Bone marrow (tissue), 2 donors: ENCODE data around the gene SLC35D3.
A peak's percentile ranks its signal among the peaks of the same experiment; 100 is the strongest.
"Not testable (repeated sequence)": the region's sequence is repeated elsewhere in the genome, so short reads cannot be mapped to it uniquely, and the experiment has no call there.

ENCODE experiments used
- DNase-seq, 2 donors: peaks; one replicate each; lab custom pipeline; 2025; lab: John Stamatoyannopoulos, UW

Gene SLC35D3, protein sequence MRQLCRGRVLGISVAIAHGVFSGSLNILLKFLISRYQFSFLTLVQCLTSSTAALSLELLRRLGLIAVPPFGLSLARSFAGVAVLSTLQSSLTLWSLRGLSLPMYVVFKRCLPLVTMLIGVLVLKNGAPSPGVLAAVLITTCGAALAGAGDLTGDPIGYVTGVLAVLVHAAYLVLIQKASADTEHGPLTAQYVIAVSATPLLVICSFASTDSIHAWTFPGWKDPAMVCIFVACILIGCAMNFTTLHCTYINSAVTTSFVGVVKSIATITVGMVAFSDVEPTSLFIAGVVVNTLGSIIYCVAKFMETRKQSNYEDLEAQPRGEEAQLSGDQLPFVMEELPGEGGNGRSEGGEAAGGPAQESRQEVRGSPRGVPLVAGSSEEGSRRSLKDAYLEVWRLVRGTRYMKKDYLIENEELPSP

DNA sequence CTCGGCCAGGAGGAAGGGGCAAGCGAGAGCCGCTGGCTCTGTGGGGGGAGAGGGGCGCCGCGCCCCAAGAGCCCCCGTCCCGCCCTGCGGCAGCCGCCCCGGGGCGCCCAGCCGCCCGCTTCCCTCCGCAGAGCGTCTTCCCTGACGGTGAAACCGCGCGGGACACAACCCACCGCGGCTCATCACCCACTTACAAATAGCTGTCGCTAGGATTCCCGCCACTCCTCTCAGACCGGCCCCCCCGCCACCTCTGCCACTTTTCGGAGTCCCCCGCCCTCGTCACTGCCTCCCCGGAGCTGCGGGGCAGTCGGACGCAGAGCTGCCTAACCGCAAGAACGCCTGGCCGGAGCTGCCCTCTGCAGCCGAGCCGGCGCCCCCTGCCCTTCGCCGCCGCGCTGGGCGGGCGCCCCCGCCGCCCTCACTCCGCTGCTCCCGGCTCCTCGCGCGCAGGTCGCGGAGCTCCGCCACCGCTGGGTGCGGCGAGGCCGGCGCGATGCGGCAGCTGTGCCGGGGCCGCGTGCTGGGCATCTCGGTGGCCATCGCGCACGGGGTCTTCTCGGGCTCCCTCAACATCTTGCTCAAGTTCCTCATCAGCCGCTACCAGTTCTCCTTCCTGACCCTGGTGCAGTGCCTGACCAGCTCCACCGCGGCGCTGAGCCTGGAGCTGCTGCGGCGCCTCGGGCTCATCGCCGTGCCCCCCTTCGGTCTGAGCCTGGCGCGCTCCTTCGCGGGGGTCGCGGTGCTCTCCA lies at the start of gene SLC35D3:
Gene SLC35D3, plus strand, starts transcription at position 366 of the 749 bp plus-strand sequence. Its CDS starts 128 bp downstream, at position 494.
- no peak for DNase-seq

DNA sequence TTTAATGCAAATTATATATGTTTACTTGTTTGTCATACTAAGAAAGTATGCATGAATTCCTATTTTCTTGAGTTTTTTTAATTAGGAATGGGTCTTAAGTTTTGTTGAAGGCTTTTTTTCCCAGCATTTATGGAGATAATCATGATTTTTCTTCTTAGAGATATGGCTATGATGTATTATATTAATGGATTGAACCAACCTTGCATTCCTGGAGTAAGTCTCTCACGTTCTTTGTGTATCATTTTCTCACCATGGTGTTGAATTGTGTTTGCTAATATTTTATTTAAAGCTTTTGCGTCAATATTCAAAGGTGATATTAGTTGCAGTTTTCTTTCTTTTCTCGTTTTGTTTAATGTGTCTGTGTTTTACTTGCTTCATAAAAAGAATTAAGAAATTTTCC lies 48.4 kb upstream of the SLC35D3 start:
- no peak for DNase-seq

DNA sequence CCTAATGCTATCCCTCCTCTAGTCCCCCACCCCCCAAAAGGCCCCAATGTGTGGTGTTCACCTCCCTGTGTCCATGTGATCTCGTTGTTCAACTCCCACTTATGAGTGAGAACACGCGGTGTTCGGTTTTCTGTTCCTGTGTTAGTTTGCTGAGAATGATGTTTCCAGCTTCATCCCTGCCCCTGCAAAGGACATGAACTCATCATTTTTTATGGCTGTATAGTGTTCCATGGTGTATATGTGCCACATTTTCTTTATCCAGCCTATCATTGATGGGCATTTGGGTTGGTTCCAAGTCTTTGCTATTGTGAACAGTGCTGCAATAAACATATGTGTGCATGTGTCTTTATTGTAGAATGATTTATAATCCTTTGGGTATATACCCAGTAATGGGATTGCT lies 45.6 kb upstream of the SLC35D3 start:
- not testable (repeated sequence) for DNase-seq

DNA sequence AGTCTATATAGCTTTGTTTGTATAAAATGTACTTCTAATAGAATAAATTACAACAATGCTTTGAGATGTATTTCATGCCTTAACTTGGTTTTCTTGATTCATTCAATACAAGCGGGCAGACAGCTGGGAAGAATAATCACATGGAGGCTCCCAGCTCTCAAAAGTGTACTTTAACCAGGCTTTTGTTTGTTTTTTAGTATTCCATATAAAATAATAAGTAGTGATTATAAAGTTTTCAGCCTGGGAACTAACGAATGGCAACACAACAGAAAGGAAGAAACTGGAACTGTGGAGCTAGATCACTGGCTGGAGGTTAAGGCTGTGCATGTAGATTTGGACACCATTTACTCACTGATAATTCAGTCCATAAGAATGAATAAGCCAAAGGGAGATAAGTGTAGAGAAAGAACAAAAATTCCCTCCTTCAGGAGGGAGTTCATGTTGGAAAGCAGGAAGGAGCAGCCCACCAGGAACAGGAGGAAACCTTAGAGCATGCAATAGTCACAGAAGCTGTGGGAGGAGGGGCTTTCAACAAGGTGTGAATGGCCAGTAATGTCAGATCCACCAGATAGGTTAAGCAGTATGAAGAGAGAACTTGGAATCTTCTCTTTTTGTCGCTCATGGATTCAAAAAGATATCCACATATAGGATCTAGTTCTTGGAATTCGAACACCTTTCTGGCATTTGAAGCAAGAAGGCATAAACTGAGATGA lies 41.2 kb upstream of the SLC35D3 start:
- no peak for DNase-seq

GRCh38 chr6:136886091-136886490 lies 36.0 kb upstream of the SLC35D3 start:
- DNase-seq: no peak

DNA sequence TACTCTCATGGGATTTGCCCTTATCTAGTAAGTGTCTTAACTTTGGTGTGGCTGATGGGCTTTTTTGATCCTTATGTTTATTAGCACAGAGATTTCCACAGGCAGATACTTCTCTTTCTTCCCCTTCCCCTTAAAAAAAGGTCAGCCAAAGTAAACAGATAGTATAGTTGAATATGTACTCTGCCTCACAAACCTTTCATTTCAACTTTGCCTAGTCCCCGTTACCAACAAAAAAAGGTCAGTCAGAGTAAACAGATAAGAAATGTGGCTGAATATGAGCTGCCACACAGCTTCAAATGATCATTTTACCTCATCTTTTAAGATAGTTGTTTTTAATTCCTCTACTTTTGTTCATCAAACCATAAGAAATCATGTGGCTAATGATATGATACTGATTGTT lies 34.1 kb upstream of the SLC35D3 start:
- DNase-seq: no peak

GRCh38 chr6:136889271-136890193 lies 32.6 kb upstream of the SLC35D3 start:
- peak in 1 of 2 donors; percentile 30 for DNase-seq

DNA sequence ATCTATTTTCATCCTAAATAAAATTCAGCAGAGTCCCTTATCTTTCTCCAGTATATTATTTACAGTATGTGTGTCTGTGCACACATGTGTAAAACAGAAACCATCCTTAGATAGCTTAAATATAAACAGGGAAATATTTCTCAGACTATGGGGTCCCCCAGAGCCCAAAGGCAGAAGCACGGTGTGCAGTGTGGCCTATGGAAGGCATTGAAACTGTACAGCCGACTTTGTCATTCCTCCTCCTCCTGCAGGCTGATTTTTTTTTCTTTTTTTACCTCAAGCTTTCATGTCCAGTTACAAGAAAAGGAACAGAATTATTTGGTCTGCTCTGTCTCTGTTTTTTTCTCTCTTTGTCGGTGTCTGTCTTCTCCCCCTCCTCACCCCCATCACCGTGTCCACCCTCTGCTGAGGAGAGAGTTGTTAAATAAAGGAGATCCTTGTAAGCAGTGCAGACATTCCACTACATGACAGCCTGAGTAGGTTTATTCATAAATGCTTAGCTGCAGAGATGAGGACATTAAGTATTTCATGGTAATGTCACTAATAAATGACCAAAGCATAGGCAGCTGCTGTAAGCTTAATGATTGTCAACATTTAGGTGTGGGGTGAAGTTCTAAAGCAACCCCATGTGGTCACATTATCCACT lies 31.8 kb upstream of the SLC35D3 start:
- no peak for DNase-seq

DNA sequence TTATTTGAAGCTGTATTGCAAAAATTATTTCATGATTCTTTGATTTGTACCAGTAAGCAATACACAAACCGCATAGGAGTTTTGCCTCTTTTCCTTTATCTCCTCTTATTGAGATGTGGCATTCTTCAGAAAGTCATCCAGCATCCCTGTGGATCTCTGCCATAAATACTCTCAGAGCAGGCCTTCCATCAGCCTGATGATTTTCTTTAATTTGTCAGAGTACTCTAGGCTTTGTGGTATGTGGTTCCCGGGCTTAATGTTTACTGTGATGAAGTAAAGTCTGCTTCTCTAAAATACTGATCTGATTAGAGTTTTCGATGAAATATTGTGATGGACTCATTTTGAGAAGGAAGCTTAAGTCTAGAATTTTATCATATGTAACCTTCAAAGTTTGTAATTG lies 31.1 kb upstream of the SLC35D3 start:
- no peak for DNase-seq

DNA sequence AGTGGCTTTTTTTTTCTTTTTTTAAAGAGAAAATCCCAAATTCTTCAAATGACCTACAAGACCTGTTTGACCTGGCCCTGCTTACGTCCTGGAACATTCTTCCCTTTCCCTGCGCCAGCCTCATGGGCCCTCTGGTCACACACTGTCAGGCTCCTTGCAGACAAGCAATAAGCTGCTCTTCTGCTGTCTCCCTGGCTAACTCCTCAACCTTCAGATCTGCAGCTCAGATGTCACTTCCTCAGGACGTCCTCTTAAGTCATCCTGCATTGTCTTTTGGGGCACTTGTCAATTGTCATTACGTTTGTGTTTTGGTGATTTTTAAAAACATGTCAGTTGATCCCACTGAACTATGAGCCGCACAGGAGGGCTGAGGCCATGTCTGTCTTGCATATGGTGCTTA lies 28.9 kb upstream of the SLC35D3 start:
- DNase-seq: peak in 1 of 2 donors; percentile 23

- no peak for DNase-seq
Measured at GRCh38 chr6:136895901-136896300, 26.2 kb upstream of the SLC35D3 start.

- DNase-seq: no peak
Measured at GRCh38 chr6:136897071-136897470, 25.0 kb upstream of the SLC35D3 start.

DNA sequence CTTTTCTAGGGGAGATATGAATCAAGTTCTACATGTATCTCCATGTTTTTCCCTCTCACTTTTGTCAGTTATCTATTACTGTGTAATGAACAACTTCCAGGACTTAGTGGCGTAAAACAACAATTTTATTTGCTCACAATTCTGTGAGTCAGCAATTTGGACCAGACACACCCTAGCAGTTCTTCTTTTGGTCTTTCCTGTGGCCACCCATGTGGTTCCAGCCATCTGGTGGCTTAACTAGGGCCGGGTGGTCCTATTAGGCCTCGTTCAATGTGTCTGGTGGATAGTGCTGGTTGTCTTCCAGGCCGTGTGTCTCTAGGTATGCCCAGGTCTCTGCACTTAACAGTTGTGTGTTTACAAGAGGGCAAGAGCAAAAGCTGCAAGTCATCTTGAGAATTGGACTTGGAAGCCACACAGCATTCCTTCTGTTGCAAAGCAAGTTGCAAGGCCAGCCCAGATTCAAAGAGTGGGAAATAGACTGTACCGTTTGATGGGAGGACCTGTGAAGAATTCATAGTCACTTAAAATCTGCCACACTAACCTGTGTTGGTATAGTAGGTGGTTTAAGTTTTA lies 20.8 kb upstream of the SLC35D3 start:
- no peak for DNase-seq

DNA sequence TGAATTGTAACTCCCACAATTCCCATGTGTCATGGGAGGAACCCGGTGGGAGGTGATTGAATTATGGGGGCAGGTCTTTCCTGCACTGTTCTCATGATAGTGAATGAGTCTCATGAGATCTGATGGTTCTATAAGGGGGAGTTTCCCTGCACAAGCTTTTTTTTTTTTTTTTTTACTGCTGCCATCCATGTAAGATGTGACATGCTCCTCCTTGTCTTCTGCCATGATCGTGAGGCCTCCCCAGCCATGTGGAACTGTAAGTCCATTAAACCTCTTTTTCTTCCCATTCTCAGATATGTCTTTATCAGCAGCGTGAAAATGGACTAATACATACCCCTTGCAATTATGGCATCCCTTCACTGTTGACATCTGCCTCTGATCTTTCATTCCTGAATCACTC lies 17.6 kb upstream of the SLC35D3 start:
- not testable (repeated sequence) for DNase-seq

DNA sequence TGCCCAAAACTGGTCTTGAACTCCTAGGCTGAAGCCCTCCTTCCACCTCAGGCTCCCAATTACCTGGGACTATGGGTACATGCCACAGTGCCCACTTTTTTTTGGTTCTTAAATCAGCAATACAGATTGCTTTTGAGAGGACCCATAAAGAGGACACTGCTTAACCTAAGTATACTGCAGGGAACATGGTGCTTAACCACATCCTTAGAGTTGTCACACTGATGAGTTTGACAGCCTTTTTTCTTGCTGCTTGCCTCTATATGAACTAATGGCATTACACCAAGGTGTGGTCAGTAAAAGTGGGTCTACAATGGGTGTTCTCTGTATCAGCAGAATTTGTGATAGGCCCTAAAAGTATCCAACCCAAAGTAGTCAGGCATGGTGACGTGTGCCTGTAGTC lies 7.2 kb upstream of the SLC35D3 start:
- DNase-seq: no peak

DNA sequence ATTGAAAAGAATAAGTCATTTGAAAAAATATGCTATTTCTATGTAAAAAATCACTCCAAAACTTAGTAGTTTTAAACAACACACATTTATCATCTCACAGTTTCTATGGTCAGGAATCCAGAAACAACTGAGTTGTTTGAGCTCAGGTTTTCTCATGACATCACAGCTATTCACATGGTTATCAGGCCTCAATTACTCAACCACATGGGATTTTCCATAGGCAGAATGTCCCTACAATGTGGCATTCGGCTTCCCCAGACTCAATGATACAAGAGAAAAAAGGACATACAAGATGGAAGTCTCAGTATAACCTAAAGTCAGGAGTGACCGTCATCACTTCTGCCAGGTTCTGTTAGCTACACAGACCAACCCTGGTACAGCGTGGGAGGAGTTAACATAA lies 3.4 kb upstream of the SLC35D3 start:
- no peak for DNase-seq

GRCh38 chr6:136920216-136920615 lies 1.9 kb upstream of the SLC35D3 start:
- DNase-seq: no peak

DNA sequence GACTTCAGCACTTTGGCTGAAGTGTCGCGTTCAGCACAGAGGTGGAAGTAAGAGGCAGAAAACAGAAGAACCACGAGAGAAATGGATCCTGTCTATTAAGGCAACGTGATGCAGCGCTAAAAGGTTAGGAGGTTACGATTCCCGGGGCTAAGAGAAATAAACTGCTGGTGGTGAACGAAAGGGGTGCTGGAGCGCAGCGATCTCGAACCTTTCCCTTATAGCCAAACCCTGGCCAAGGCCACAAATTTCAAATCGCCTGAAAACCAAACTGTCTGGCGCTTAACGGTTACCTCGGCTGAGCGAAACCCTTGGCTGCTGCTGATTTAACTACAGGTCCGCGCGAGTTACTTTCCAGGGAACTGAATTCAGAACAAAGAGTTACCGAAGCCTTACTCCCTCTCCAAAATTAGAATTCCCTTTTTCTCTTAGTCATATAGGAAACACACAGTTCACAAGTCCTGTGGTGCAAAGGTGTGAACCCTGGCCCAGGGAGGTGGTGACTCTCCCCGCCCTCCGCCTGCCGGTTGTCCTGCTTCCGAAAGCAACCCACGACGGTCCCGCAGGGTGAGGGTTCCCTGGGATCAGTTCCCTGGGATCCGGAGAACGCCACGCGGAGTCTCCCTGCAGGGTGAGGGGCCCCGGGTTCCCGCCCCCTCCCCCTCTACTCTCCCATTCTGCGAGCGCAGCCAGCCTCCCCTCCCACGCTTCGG lies 1.3 kb upstream of the SLC35D3 start:
- DNase-seq: no peak

GRCh38 chr6:136921381-136921935 lies 643 bp upstream of the SLC35D3 start:
- no peak for DNase-seq

DNA sequence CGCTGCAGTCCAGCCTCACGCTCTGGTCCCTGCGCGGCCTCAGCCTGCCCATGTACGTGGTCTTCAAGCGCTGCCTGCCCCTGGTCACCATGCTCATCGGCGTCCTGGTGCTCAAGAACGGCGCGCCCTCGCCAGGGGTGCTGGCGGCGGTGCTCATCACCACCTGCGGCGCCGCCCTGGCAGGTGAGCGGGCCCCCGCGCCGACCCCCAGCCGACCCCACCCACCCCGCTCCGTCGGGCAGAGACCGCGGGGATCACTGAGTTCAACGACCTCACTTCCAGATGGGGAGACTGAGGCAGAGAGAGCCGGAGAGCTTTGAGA lies 545 bp downstream of the SLC35D3 start:
- no peak for DNase-seq
